GM23338 (cell line): ENCODE data around the gene CAMKK2. TPM values are rescaled to one million over a fixed set of nuclear protein-coding genes. Genes with fewer than 3 reads are reported as not detected.

Experiments used
- ATAC-seq: fragments of 200-7000 bp; cut with Tn5 transposase; 3 replicates; pipeline ENCODE4 v1.9.1; 2020
- DNase-seq: peaks from one replicate; pipeline ENCODE4 v3.0.0-alpha.2; 2015; ENCODE audit warnings: low spot score
- H2AFZ ChIP-seq: fragments of 200-600 bp; sonication (generic); 2 replicates; pipeline ENCODE4 v1.8.0; 2016; ENCODE audit warnings: antibody characterized with exemption, mild to moderate bottlenecking, moderate library complexity
- H3F3A ChIP-seq: fragments of 200-600 bp; sonication (generic); replicated peaks from 2 replicates; pipeline ENCODE4 v1.8.0; 2017; ENCODE audit warnings: antibody characterized with exemption, mixed run types, low read depth
- H3K27ac ChIP-seq: fragments of 200-600 bp; sonication (generic); 2 replicates; pipeline ENCODE4 v1.6.1; 2016; ENCODE audit warnings: low read depth
- H3K27me3 ChIP-seq: fragments of 200-600 bp; sonication (generic); 2 replicates; pipeline ENCODE4 v1.8.0; 2016; ENCODE audit warnings: mild to moderate bottlenecking, mixed run types, moderate library complexity; ENCODE audit not compliant: insufficient read depth
- H3K36me3 ChIP-seq: fragments of 200-600 bp; sonication (generic); 2 replicates; pipeline ENCODE4 v1.8.0; 2016; ENCODE audit warnings: mild to moderate bottlenecking; ENCODE audit not compliant: insufficient read depth
- H3K4me1 ChIP-seq: fragments of 200-600 bp; sonication (generic); 2 replicates; pipeline ENCODE4 v1.8.0; 2016; ENCODE audit warnings: mild to moderate bottlenecking, moderate library complexity; ENCODE audit not compliant: insufficient read depth
- H3K4me2 ChIP-seq: fragments of 200-600 bp; sonication (generic); 2 replicates; pipeline ENCODE4 v1.7.1; 2017; ENCODE audit warnings: mixed run types
- H3K4me3 ChIP-seq: fragments of 200-600 bp; sonication (generic); 2 replicates; pipeline ENCODE4 v1.6.1; 2016; ENCODE audit warnings: mixed run types
- H3K79me2 ChIP-seq: fragments of 200-600 bp; sonication (generic); replicated peaks from 2 replicates; pipeline ENCODE4 v1.8.0; 2017; ENCODE audit warnings: mild to moderate bottlenecking; ENCODE audit not compliant: insufficient read depth
- H3K9me2 ChIP-seq: fragments of 200-600 bp; sonication (generic); 2 replicates; pipeline ENCODE4 v1.8.0; 2017; ENCODE audit not compliant: insufficient read depth
- H4K20me1 ChIP-seq: fragments of 200-600 bp; sonication (generic); replicated peaks from 2 replicates; pipeline ENCODE4 v1.8.0; 2017; ENCODE audit warnings: mild to moderate bottlenecking; ENCODE audit not compliant: insufficient read depth
- H3K27ac Mint-ChIP-seq: 2 replicates; pipeline ENCODE4 v1.8.0; 2020; ENCODE audit warnings: inconsistent platforms, mild to moderate bottlenecking, moderate library complexity, mixed read lengths
- H3K27me3 Mint-ChIP-seq: 3 replicates; pipeline ENCODE4 v1.8.0; 2022; ENCODE audit warnings: low read depth, mild to moderate bottlenecking, moderate library complexity, mixed read lengths, inconsistent platforms; ENCODE audit not compliant: insufficient read depth, poor library complexity
- H3K36me3 Mint-ChIP-seq: 3 replicates; pipeline ENCODE4 v1.8.0; 2021; ENCODE audit warnings: low read depth, mild to moderate bottlenecking, inconsistent platforms, moderate library complexity, mixed read lengths
- H3K4me1 Mint-ChIP-seq: 3 replicates; pipeline ENCODE4 v1.8.0; 2020; ENCODE audit warnings: mild to moderate bottlenecking, inconsistent platforms, mixed read lengths
- H3K4me3 Mint-ChIP-seq: 3 replicates; pipeline ENCODE4 v1.8.0; 2021; ENCODE audit warnings: moderate library complexity, mild to moderate bottlenecking, inconsistent platforms, mixed read lengths
- H3K9me3 Mint-ChIP-seq: 3 replicates; pipeline ENCODE4 v1.8.0; 2020; ENCODE audit warnings: moderate library complexity, mild to moderate bottlenecking, inconsistent platforms, mixed read lengths
- CREB1 ChIP-seq: fragments of 250-450 bp; sonication (Bioruptor Pico); IDR thresholded peaks from 2 replicates; pipeline ENCODE4 v1.5.0; 2020; ENCODE audit warnings: low read depth, mild to moderate bottlenecking, moderate library complexity
- EZH2 ChIP-seq: fragments of 200-600 bp; sonication (generic); IDR thresholded peaks from one replicate; pipeline ENCODE4 v1.8.0; 2017; ENCODE audit warnings: antibody characterized with exemption, mild to moderate bottlenecking, low read depth; ENCODE audit not compliant: unreplicated experiment
- EZH2phosphoT487 ChIP-seq: fragments of 200-600 bp; sonication (generic); IDR thresholded peaks from one replicate; pipeline ENCODE4 v1.8.1; 2018; ENCODE audit warnings: antibody characterized with exemption; ENCODE audit not compliant: unreplicated experiment
- JUNB ChIP-seq: IDR thresholded peaks from one replicate; pipeline ENCODE4 v1.6.1; 2016; ENCODE audit warnings: antibody characterized with exemption; ENCODE audit not compliant: unreplicated experiment
- NANOG ChIP-seq: IDR thresholded peaks from 2 replicates; pipeline ENCODE4 v1.6.1; 2016; ENCODE audit warnings: antibody characterized with exemption, borderline replicate concordance
- POLR2AphosphoS5 ChIP-seq: IDR thresholded peaks from 2 replicates; pipeline ENCODE4 v1.6.1; 2016; ENCODE audit warnings: antibody characterized with exemption, low read depth
- STAT1 ChIP-seq: IDR thresholded peaks from one replicate; pipeline ENCODE4 v1.6.1; 2016; ENCODE audit warnings: antibody characterized with exemption; ENCODE audit not compliant: unreplicated experiment
- ZNF114 ChIP-seq: fragments of 250-450 bp; sonication (Bioruptor Pico); IDR thresholded peaks from 2 replicates; pipeline ENCODE4 v1.5.0; 2020; ENCODE audit warnings: mild to moderate bottlenecking, moderate library complexity
- ZNF331 ChIP-seq: fragments of 250-450 bp; sonication (Bioruptor Pico); IDR thresholded peaks from 2 replicates; pipeline ENCODE4 v1.5.0; 2020; ENCODE audit warnings: low read depth, mild to moderate bottlenecking, moderate library complexity
- polyA plus RNA-seq: library from polyadenylated mRNA; unstranded; fragments of >200 nt; fragmentation: Nextera tagmentation; extraction: Ambion mirVana; gene quantifications from 2 replicates; pipeline ENCODE4 v1.2.1, GENCODE V29; 2016
- total RNA-seq: library from RNA; depleted of rRNA; stranded (reverse); fragments of >200 nt; shearing (Covaris generic); gene quantifications from 2 replicates; pipeline ENCODE4 v1.2.3, GENCODE V29; 2014
- TF ChIP-seq, protein P1 (sequence below): IDR thresholded peaks from 2 replicates; pipeline ENCODE4 v1.6.1; 2016; ENCODE audit warnings: antibody characterized with exemption
- TF ChIP-seq, protein P2 (sequence below), 2 experiments: fragments of 200-600 bp in 1 of 2; sonication (generic) in 1 of 2; conservative IDR thresholded peaks; 2 replicates each; pipeline versions ENCODE4 v1.5.1 to v1.6.1; 2016 to 2017; ENCODE audit warnings: antibody characterized with exemption in 2 of 2, low read depth in 2 of 2, mild to moderate bottlenecking in 2 of 2, moderate library complexity in 1 of 2
- TF ChIP-seq, protein P3 (sequence below): fragments of 250-450 bp; sonication (Bioruptor Pico); IDR thresholded peaks from 2 replicates; pipeline ENCODE4 v1.5.0; 2020; ENCODE audit warnings: mild to moderate bottlenecking, moderate library complexity
- TF ChIP-seq, protein P4 (sequence below): IDR thresholded peaks from one replicate; pipeline ENCODE4 v1.6.1; 2018; ENCODE audit warnings: antibody characterized with exemption; ENCODE audit not compliant: unreplicated experiment

The CAMKK2 gene
- total and polyA plus RNA-seq, 2 experiments from 2014 or later: 10.3 to 26.4 TPM

DNA sequence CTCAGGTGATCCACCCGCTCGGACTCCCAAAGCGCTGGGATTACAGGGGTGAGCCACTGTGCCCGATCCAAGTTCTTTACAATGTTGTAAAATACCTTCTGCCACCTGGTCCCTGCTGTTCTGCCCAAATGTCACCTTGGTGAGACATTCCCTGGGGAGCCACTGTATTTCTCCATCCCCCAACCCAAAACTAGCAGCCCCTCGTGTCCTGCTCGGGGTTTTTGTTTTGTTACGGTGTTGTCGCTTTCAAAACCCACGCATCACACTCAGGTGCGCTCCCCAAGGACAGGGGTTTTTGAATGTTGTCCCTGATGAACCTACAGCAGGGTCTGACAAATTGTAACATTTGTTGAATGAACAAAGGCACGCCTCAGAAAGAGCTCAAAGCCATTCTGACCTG, 37.4 kb downstream of the CAMKK2 start:
- H3K27ac Mint-ChIP-seq: no peak overlapping the region
- Histone ChIP-seq H3K36me3 (no peaks in the 10 kb centered on the region; the same call in 1 of the 2 replicates), H3K79me2 (no peaks in the 10 kb centered on the region), H3K4me2 (no peak overlapping the region), H4K20me1 (0 out of 2 replicates have a peak, but pooled peaks cover 3% of the 10 kb centered on the region), H3K4me1 (no peaks in the 10 kb centered on the region), H2AFZ (no peak overlapping the region), H3F3A (no peaks in the 10 kb centered on the region), H3K9me2 (no peaks in the 10 kb centered on the region), H3K27me3 (no peaks in the 10 kb centered on the region), H3K27ac (no peak overlapping the region), H3K4me3 (no peak overlapping the region)
- no peaks in the 10 kb centered on the region for H3K4me1 Mint-ChIP-seq
- no peak for DNase-seq
- ATAC-seq: no peak
- no peaks in the 10 kb centered on the region for H3K9me3 Mint-ChIP-seq
- peaks cover 46% of the 10 kb centered on the region for H3K36me3 Mint-ChIP-seq
- H3K4me3 Mint-ChIP-seq: no peak overlapping the region
- TF ChIP-seq EZH2phosphoT487: no peak
- no peak for TF ChIP-seq ZNF114
- TF ChIP-seq, protein P1, sequence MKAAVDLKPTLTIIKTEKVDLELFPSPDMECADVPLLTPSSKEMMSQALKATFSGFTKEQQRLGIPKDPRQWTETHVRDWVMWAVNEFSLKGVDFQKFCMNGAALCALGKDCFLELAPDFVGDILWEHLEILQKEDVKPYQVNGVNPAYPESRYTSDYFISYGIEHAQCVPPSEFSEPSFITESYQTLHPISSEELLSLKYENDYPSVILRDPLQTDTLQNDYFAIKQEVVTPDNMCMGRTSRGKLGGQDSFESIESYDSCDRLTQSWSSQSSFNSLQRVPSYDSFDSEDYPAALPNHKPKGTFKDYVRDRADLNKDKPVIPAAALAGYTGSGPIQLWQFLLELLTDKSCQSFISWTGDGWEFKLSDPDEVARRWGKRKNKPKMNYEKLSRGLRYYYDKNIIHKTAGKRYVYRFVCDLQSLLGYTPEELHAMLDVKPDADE: no peak
- TF ChIP-seq JUNB: no peak
- TF ChIP-seq, protein P2, sequence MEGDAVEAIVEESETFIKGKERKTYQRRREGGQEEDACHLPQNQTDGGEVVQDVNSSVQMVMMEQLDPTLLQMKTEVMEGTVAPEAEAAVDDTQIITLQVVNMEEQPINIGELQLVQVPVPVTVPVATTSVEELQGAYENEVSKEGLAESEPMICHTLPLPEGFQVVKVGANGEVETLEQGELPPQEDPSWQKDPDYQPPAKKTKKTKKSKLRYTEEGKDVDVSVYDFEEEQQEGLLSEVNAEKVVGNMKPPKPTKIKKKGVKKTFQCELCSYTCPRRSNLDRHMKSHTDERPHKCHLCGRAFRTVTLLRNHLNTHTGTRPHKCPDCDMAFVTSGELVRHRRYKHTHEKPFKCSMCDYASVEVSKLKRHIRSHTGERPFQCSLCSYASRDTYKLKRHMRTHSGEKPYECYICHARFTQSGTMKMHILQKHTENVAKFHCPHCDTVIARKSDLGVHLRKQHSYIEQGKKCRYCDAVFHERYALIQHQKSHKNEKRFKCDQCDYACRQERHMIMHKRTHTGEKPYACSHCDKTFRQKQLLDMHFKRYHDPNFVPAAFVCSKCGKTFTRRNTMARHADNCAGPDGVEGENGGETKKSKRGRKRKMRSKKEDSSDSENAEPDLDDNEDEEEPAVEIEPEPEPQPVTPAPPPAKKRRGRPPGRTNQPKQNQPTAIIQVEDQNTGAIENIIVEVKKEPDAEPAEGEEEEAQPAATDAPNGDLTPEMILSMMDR (conservative IDR thresholded peaks at IDR 0.05; ENCODE audit: low read depth in 2 of 2): no peak
- TF ChIP-seq CREB1 (CRISPR knock-in tag): no peak
- no peak for TF ChIP-seq EZH2
- no peak for TF ChIP-seq ZNF331
- no peak for TF ChIP-seq STAT1
- TF ChIP-seq POLR2AphosphoS5: no peak
- TF ChIP-seq, protein P3, sequence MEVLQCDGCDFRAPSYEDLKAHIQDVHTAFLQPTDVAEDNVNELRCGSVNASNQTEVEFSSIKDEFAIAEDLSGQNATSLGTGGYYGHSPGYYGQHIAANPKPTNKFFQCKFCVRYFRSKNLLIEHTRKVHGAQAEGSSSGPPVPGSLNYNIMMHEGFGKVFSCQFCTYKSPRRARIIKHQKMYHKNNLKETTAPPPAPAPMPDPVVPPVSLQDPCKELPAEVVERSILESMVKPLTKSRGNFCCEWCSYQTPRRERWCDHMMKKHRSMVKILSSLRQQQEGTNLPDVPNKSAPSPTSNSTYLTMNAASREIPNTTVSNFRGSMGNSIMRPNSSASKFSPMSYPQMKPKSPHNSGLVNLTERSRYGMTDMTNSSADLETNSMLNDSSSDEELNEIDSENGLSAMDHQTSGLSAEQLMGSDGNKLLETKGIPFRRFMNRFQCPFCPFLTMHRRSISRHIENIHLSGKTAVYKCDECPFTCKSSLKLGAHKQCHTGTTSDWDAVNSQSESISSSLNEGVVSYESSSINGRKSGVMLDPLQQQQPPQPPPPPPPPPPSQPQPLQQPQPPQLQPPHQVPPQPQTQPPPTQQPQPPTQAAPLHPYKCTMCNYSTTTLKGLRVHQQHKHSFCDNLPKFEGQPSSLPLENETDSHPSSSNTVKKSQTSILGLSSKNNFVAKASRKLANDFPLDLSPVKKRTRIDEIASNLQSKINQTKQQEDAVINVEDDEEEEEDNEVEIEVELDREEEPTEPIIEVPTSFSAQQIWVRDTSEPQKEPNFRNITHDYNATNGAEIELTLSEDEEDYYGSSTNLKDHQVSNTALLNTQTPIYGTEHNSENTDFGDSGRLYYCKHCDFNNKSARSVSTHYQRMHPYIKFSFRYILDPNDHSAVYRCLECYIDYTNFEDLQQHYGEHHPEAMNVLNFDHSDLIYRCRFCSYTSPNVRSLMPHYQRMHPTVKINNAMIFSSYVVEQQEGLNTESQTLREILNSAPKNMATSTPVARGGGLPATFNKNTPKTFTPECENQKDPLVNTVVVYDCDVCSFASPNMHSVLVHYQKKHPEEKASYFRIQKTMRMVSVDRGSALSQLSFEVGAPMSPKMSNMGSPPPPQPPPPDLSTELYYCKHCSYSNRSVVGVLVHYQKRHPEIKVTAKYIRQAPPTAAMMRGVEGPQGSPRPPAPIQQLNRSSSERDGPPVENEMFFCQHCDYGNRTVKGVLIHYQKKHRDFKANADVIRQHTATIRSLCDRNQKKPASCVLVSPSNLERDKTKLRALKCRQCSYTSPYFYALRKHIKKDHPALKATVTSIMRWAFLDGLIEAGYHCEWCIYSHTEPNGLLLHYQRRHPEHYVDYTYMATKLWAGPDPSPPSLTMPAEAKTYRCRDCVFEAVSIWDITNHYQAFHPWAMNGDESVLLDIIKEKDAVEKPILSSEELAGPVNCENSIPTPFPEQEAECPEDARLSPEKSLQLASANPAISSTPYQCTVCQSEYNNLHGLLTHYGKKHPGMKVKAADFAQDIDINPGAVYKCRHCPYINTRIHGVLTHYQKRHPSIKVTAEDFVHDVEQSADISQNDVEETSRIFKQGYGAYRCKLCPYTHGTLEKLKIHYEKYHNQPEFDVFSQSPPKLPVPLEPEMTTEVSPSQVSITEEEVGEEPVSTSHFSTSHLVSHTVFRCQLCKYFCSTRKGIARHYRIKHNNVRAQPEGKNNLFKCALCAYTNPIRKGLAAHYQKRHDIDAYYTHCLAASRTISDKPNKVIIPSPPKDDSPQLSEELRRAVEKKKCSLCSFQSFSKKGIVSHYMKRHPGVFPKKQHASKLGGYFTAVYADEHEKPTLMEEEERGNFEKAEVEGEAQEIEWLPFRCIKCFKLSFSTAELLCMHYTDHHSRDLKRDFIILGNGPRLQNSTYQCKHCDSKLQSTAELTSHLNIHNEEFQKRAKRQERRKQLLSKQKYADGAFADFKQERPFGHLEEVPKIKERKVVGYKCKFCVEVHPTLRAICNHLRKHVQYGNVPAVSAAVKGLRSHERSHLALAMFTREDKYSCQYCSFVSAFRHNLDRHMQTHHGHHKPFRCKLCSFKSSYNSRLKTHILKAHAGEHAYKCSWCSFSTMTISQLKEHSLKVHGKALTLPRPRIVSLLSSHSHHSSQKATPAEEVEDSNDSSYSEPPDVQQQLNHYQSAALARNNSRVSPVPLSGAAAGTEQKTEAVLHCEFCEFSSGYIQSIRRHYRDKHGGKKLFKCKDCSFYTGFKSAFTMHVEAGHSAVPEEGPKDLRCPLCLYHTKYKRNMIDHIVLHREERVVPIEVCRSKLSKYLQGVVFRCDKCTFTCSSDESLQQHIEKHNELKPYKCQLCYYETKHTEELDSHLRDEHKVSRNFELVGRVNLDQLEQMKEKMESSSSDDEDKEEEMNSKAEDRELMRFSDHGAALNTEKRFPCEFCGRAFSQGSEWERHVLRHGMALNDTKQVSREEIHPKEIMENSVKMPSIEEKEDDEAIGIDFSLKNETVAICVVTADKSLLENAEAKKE (CRISPR knock-in tag): no peak
- TF ChIP-seq, protein P4, sequence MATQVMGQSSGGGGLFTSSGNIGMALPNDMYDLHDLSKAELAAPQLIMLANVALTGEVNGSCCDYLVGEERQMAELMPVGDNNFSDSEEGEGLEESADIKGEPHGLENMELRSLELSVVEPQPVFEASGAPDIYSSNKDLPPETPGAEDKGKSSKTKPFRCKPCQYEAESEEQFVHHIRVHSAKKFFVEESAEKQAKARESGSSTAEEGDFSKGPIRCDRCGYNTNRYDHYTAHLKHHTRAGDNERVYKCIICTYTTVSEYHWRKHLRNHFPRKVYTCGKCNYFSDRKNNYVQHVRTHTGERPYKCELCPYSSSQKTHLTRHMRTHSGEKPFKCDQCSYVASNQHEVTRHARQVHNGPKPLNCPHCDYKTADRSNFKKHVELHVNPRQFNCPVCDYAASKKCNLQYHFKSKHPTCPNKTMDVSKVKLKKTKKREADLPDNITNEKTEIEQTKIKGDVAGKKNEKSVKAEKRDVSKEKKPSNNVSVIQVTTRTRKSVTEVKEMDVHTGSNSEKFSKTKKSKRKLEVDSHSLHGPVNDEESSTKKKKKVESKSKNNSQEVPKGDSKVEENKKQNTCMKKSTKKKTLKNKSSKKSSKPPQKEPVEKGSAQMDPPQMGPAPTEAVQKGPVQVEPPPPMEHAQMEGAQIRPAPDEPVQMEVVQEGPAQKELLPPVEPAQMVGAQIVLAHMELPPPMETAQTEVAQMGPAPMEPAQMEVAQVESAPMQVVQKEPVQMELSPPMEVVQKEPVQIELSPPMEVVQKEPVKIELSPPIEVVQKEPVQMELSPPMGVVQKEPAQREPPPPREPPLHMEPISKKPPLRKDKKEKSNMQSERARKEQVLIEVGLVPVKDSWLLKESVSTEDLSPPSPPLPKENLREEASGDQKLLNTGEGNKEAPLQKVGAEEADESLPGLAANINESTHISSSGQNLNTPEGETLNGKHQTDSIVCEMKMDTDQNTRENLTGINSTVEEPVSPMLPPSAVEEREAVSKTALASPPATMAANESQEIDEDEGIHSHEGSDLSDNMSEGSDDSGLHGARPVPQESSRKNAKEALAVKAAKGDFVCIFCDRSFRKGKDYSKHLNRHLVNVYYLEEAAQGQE: no peak
- no peak for TF ChIP-seq NANOG
- peaks cover 5% of the 10 kb centered on the region for H3K27me3 Mint-ChIP-seq
